Tibial nerve (tissue), 4 donors: Measurements from ENCODE around the gene PRKCSH. TPM values are rescaled to one million over a fixed set of nuclear protein-coding genes. Genes with fewer than 3 reads are reported as not detected.
"Not testable (repeated sequence)": the region's sequence is repeated elsewhere in the genome, so short reads cannot be mapped to it uniquely, and the experiment has no call there.

Experiments
- DNase-seq, 2 donors: peaks; one replicate each; pipeline ENCODE4 v3.0.0-alpha.2; 2019; ENCODE audit warnings: low spot score in 2 of 2
- H3K27ac ChIP-seq, 4 donors: fragments of 200-600 bp; sonication (generic) in 3 of 4; one replicate each; pipeline ENCODE4 v1.5.1; 2017 to 2019; ENCODE audit warnings: mild to moderate bottlenecking in 1 of 4
- H3K27me3 ChIP-seq, 2 donors: fragments of 200-600 bp; sonication (generic) in 1 of 2; one replicate each; pipeline versions ENCODE4 v1.5.1 to v1.6.0; 2017 to 2019
- H3K36me3 ChIP-seq, 3 donors: fragments of 200-600 bp; sonication (generic); one replicate each; pipeline ENCODE4 v1.5.1; 2018 to 2019
- H3K4me1 ChIP-seq, 4 donors: fragments of 200-600 bp; sonication (generic) in 3 of 4; one replicate each; pipeline ENCODE4 v1.5.1; 2017 to 2019
- H3K4me3 ChIP-seq, 4 donors: fragments of 200-600 bp; sonication (generic) in 3 of 4; one replicate each; pipeline ENCODE4 v1.5.1; 2017 to 2019; ENCODE audit warnings: mild to moderate bottlenecking in 1 of 4, moderate library complexity in 1 of 4
- H3K9me3 ChIP-seq, 4 donors: fragments of 200-600 bp; sonication (generic) in 3 of 4; one replicate each; pipeline ENCODE4 v1.5.1; 2017 to 2019
- CTCF ChIP-seq, 5 experiments: fragments of 200-600 bp in 3 of 5; fragments of 450-650 bp in 2 of 5; sonication (generic) in 3 of 5; IDR thresholded peaks; one replicate each; pipeline ENCODE4 v1.5.1; 2016 to 2019; ENCODE audit warnings: antibody characterized with exemption in 5 of 5, mild to moderate bottlenecking in 3 of 5, moderate library complexity in 2 of 5
- EP300 ChIP-seq, 2 donors: sonication (generic); formaldehyde crosslinking; IDR thresholded peaks; one replicate each; pipeline ENCODE4 v1.6.1; 2017; ENCODE audit warnings: antibody characterized with exemption in 2 of 2, mild to moderate bottlenecking in 1 of 2
- POLR2A ChIP-seq, 2 donors: fragments of 450-650 bp; IDR thresholded peaks; one replicate each; pipeline ENCODE4 v1.6.1; 2017; ENCODE audit warnings: antibody characterized with exemption in 2 of 2, mild to moderate bottlenecking in 2 of 2, moderate library complexity in 2 of 2
- WGBS, 2 donors: methylation state at CpG; one replicate each; pipeline ENCODE4 v1.1.5; 2018; 5-methylcytosine and 5-hydroxymethylcytosine counted together
- total RNA-seq, 4 donors: library from RNA; depleted of rRNA; stranded (reverse); fragments of >200 nt; gene quantifications; one replicate each; pipeline ENCODE4 v1.1.0, GENCODE V29; 2016

Gene PRKCSH
- total RNA-seq, 4 donors from 2014 or later, result 94.0 to 101 (median 97.4) TPM

- Histone ChIP-seq H3K4me1 (peaks cover 0 to 16% (median 10%) of the 10 kb centered on the region in 4 donors), H3K4me3 (no peak overlapping the region), H3K9me3 (no peaks in the 10 kb centered on the region), H3K36me3 (no peaks in the 10 kb centered on the region), H3K27me3 (peaks cover 0 to 27% of the 10 kb centered on the region in 2 donors), H3K27ac (no peak overlapping the region)
- DNase-seq, result no peak
- no peak for TF ChIP-seq EP300 (IDR thresholded peaks at IDR 0.05)
- no peak for TF ChIP-seq CTCF (IDR thresholded peaks at IDR 0.05)
- TF ChIP-seq POLR2A (IDR thresholded peaks at IDR 0.05), result no peak
- 93% methylated on average over 19 of the region's 19 CpGs for WGBS, 2 donors
Observed at GRCh38 chr19:11426656-11427055, 8.8 kb upstream of the PRKCSH start.

GRCh38 chr19:11433526-11433925 lies 1.9 kb upstream of the PRKCSH start:
- not testable (repeated sequence) for H3K4me3 ChIP-seq, DNase-seq, H3K9me3 ChIP-seq, H3K27me3 ChIP-seq, H3K27ac ChIP-seq
- Histone ChIP-seq H3K4me1 (peaks cover 0 to 23% (median 10%) of the 10 kb centered on the region in 4 donors), H3K36me3 (peaks cover 0 to 23% (median 2%) of the 10 kb centered on the region in 3 donors)
- 93 to 96% methylated on average over 3 of the region's 3 CpGs for WGBS, 2 donors

GRCh38 chr19:11434703-11435056 lies 755 bp upstream of the PRKCSH start:
- WGBS, 2 donors, result 6 to 15% methylated on average over 4 to 9 of the region's 9 CpGs
- Histone ChIP-seq H3K4me3 (peak overlapping the region; percentile 15 to 84 (median 67)), H3K9me3 (no peaks in the 10 kb centered on the region), H3K27ac (peak overlapping the region; percentile 65 to 85 (median 77)), H3K36me3 (peaks cover 0 to 34% (median 2%) of the 10 kb centered on the region in 3 donors), H3K4me1 (peaks cover 0 to 23% (median 10%) of the 10 kb centered on the region in 4 donors), H3K27me3 (no peaks in the 10 kb centered on the region)
- TF ChIP-seq EP300 (IDR thresholded peaks at IDR 0.05) (no peak), POLR2A (IDR thresholded peaks at IDR 0.05) (no peak), CTCF (IDR thresholded peaks at IDR 0.05) (no peak)
- no peak for DNase-seq

GRCh38 chr19:11435833-11436313 lies 438 bp downstream of the PRKCSH start:
- Histone ChIP-seq H3K27me3 (no peaks in the 10 kb centered on the region), H3K9me3 (no peaks in the 10 kb centered on the region), H3K4me1 (peaks cover 0 to 23% (median 10%) of the 10 kb centered on the region in 4 donors), H3K27ac (peak overlapping the region; percentile 65 to 85 (median 69)), H3K36me3 (peaks cover 0 to 46% (median 2%) of the 10 kb centered on the region in 3 donors), H3K4me3 (peak overlapping the region; percentile 60 to 84 (median 74))
- 4 to 9% methylated on average over 9 to 21 of the region's 21 CpGs for WGBS, 2 donors
- DNase-seq, result no peak
- TF ChIP-seq POLR2A (IDR thresholded peaks at IDR 0.05) (no peak), CTCF (IDR thresholded peaks at IDR 0.05) (no peak), EP300 (IDR thresholded peaks at IDR 0.05) (no peak)

- no peaks in the 10 kb centered on the region for H3K9me3 ChIP-seq
- peaks cover 0 to 67% (median 2%) of the 10 kb centered on the region in 3 donors for H3K36me3 ChIP-seq
- TF ChIP-seq CTCF (IDR thresholded peaks at IDR 0.05) (no peak), POLR2A (IDR thresholded peaks at IDR 0.05) (no peak), EP300 (IDR thresholded peaks at IDR 0.05) (no peak)
- no peaks in the 10 kb centered on the region for H3K27me3 ChIP-seq
- H3K4me1 ChIP-seq, result peaks cover 0 to 23% (median 10%) of the 10 kb centered on the region in 4 donors
- H3K27ac ChIP-seq, result no peak overlapping the region
- WGBS, 2 donors, result 87 to 94% methylated on average over 9 of the region's 9 CpGs
- no peak for DNase-seq
- no peak overlapping the region for H3K4me3 ChIP-seq
Observed at GRCh38 chr19:11437955-11438354, 2.5 kb downstream of the PRKCSH start.
